ENCODE results near the gene OPN1SW.

Gene OPN1SW

GRCh38 chr7:128729494-128729893 is 46.1 kb downstream of the OPN1SW start:
- no peak overlapping the region for H3K4me3 ChIP-seq (ENCODE audit: severe bottlenecking)
- no peak for TF ChIP-seq CTCF (IDR thresholded peaks at IDR 0.05; ENCODE audit: poor library complexity, severe bottlenecking)
- no peak overlapping the region for H3K27ac ChIP-seq (ENCODE audit: poor library complexity, severe bottlenecking)
- H3K9me3 ChIP-seq (ENCODE audit: severe bottlenecking), result no peaks in the 10 kb centered on the region
- ATAC-seq (ENCODE audit: low read depth) (no peak), DNase-seq (ENCODE audit: low spot score) (no peak)
- peaks cover 5% of the 10 kb centered on the region for H3K4me1 ChIP-seq (ENCODE audit: insufficient read depth, poor library complexity, severe bottlenecking)
- H3K27me3 ChIP-seq (ENCODE audit: insufficient read depth, poor library complexity, severe bottlenecking), result no peaks in the 10 kb centered on the region
- no peaks in the 10 kb centered on the region for H3K36me3 ChIP-seq (ENCODE audit: low read depth)

GRCh38 chr7:128728598-128728997 is 47.0 kb downstream of the OPN1SW start:
- no peak for TF ChIP-seq CTCF (IDR thresholded peaks at IDR 0.05; ENCODE audit: poor library complexity, severe bottlenecking)
- DNase-seq (ENCODE audit: low spot score) (no peak), ATAC-seq (ENCODE audit: low read depth) (peak; percentile 63)
- Histone ChIP-seq H3K4me1 (ENCODE audit: insufficient read depth, poor library complexity, severe bottlenecking) (peaks cover 5% of the 10 kb centered on the region), H3K4me3 (ENCODE audit: severe bottlenecking) (no peak overlapping the region), H3K27me3 (ENCODE audit: insufficient read depth, poor library complexity, severe bottlenecking) (no peaks in the 10 kb centered on the region), H3K9me3 (ENCODE audit: severe bottlenecking) (no peaks in the 10 kb centered on the region), H3K27ac (ENCODE audit: poor library complexity, severe bottlenecking) (no peak overlapping the region), H3K36me3 (ENCODE audit: low read depth) (no peaks in the 10 kb centered on the region)

GRCh38 chr7:128727239-128727638 is 48.4 kb downstream of the OPN1SW start:
- peak; percentile 94 for ATAC-seq (ENCODE audit: low read depth)
- no peak overlapping the region for H3K4me3 ChIP-seq (ENCODE audit: severe bottlenecking)
- H3K27ac ChIP-seq (ENCODE audit: poor library complexity, severe bottlenecking), result no peak overlapping the region
- no peaks in the 10 kb centered on the region for H3K27me3 ChIP-seq (ENCODE audit: insufficient read depth, poor library complexity, severe bottlenecking)
- DNase-seq (ENCODE audit: low spot score), result no peak
- no peak for TF ChIP-seq CTCF (IDR thresholded peaks at IDR 0.05; ENCODE audit: poor library complexity, severe bottlenecking)
- no peaks in the 10 kb centered on the region for H3K36me3 ChIP-seq (ENCODE audit: low read depth)
- H3K9me3 ChIP-seq (ENCODE audit: severe bottlenecking), result no peaks in the 10 kb centered on the region
- peaks cover 5% of the 10 kb centered on the region for H3K4me1 ChIP-seq (ENCODE audit: insufficient read depth, poor library complexity, severe bottlenecking)

- Histone ChIP-seq H3K27ac (ENCODE audit: poor library complexity, severe bottlenecking) (no peak overlapping the region), H3K36me3 (ENCODE audit: low read depth) (no peaks in the 10 kb centered on the region), H3K9me3 (ENCODE audit: severe bottlenecking) (no peaks in the 10 kb centered on the region), H3K4me3 (ENCODE audit: severe bottlenecking) (no peak overlapping the region), H3K27me3 (ENCODE audit: insufficient read depth, poor library complexity, severe bottlenecking) (no peaks in the 10 kb centered on the region), H3K4me1 (ENCODE audit: insufficient read depth, poor library complexity, severe bottlenecking) (peaks cover 5% of the 10 kb centered on the region)
- DNase-seq (ENCODE audit: low spot score) (no peak), ATAC-seq (ENCODE audit: low read depth) (no peak)
- TF ChIP-seq CTCF (IDR thresholded peaks at IDR 0.05; ENCODE audit: poor library complexity, severe bottlenecking), result no peak
Measured at GRCh38 chr7:128726737-128727072, 48.9 kb downstream of the OPN1SW start.

GRCh38 chr7:128726059-128726736 is 49.4 kb downstream of the OPN1SW start:
- Histone ChIP-seq H3K27ac (ENCODE audit: poor library complexity, severe bottlenecking) (no peak overlapping the region), H3K36me3 (ENCODE audit: low read depth) (no peaks in the 10 kb centered on the region), H3K9me3 (ENCODE audit: severe bottlenecking) (no peaks in the 10 kb centered on the region), H3K27me3 (ENCODE audit: insufficient read depth, poor library complexity, severe bottlenecking) (no peaks in the 10 kb centered on the region), H3K4me3 (ENCODE audit: severe bottlenecking) (no peak overlapping the region), H3K4me1 (ENCODE audit: insufficient read depth, poor library complexity, severe bottlenecking) (peaks cover 5% of the 10 kb centered on the region)
- no peak for DNase-seq (ENCODE audit: low spot score)
- ATAC-seq (ENCODE audit: low read depth), result no peak
- no peak for TF ChIP-seq CTCF (IDR thresholded peaks at IDR 0.05; ENCODE audit: poor library complexity, severe bottlenecking)
